Hindlimb muscle (tissue), 1 donor: ENCODE data around the gene ISCA2. TPM values are rescaled to one million over a fixed set of nuclear protein-coding genes. Genes with fewer than 3 reads are reported as not detected.

Experiments used
- DNase-seq: peaks from one replicate; pipeline ENCODE4 v3.0.0-alpha.2; 2013
- polyA plus RNA-seq: library from polyadenylated mRNA; unstranded; fragments of 120-200 nt; gene quantifications from one replicate; pipeline ENCODE4 v1.2.1, GENCODE V29; 2013; ENCODE audit not compliant: insufficient read length

ISCA2 gene
- polyA plus RNA-seq, 1 donor = 22.7 TPM

GRCh38 chr14:74483321-74483720 is 10.2 kb upstream of the ISCA2 start:
- no peak for DNase-seq

- DNase-seq = no peak
These were observed 7.4 kb upstream of the ISCA2 start for GRCh38 chr14:74486164-74486563.

GRCh38 chr14:74488786-74489397 is 4.7 kb upstream of the ISCA2 start:
- no peak for DNase-seq

GRCh38 chr14:74490486-74490885 is 3.1 kb upstream of the ISCA2 start:
- DNase-seq = no peak

GRCh38 chr14:74491956-74492775 is 1.4 kb upstream of the ISCA2 start:
- DNase-seq = no peak

GRCh38 chr14:74492776-74493342 is 706 bp upstream of the ISCA2 start, which contains the start of gene NPC2:
TSS of gene NPC2 (minus strand) at chr14:74493305. CDS start at chr14:74493274, 31 bp downstream.
- no peak for DNase-seq

- no peak for DNase-seq
These were observed 1.8 kb downstream of the ISCA2 start for GRCh38 chr14:74495356-74495755.

GRCh38 chr14:74500417-74501134 is 7.0 kb downstream of the ISCA2 start:
- no peak for DNase-seq

- peak; percentile 88 for DNase-seq
These were observed 7.6 kb downstream of the ISCA2 start for GRCh38 chr14:74501135-74501614.

GRCh38 chr14:74501691-74502090 is 8.1 kb downstream of the ISCA2 start:
- DNase-seq = no peak

- no peak for DNase-seq
These were observed 8.9 kb downstream of the ISCA2 start for GRCh38 chr14:74502236-74503019.

GRCh38 chr14:74503291-74503937 is 9.8 kb downstream of the ISCA2 start:
- no peak for DNase-seq

- no peak for DNase-seq
These were observed 10.4 kb downstream of the ISCA2 start for GRCh38 chr14:74503938-74504335.

GRCh38 chr14:74504412-74504811 is 10.8 kb downstream of the ISCA2 start:
- DNase-seq = no peak

- DNase-seq = no peak
These were observed 11.5 kb downstream of the ISCA2 start for GRCh38 chr14:74504874-74505720.

- no peak for DNase-seq
These were observed 12.3 kb downstream of the ISCA2 start for GRCh38 chr14:74505831-74506230.

GRCh38 chr14:74506411-74506851 is 12.9 kb downstream of the ISCA2 start:
- no peak for DNase-seq

GRCh38 chr14:74507085-74507484 is 13.5 kb downstream of the ISCA2 start:
- DNase-seq = no peak

- DNase-seq = no peak
These were observed 14.3 kb downstream of the ISCA2 start for GRCh38 chr14:74507840-74508239.

- DNase-seq = no peak
These were observed 14.7 kb downstream of the ISCA2 start for GRCh38 chr14:74508292-74508731.
